OCI-LY3 (cell line): ENCODE data around the gene DDX4.

Source experiments
- H2AFZ ChIP-seq: fragments of 200-600, 300-600 bp; shearing (Covaris generic); 2 replicates; pipeline ENCODE4 v1.6.0; 2014; ENCODE audit warnings: antibody characterized with exemption, low read depth, low read length
- H3K27ac ChIP-seq: fragments of 200-600, 300-600 bp; sonication (generic); 2 replicates; pipeline ENCODE4 v1.5.1; 2014; ENCODE audit warnings: mild to moderate bottlenecking, low read length, moderate library complexity, mixed read lengths
- H3K27me3 ChIP-seq: fragments of 200-600, 300-600 bp; sonication (generic); 2 replicates; pipeline ENCODE4 v1.6.1; 2014; ENCODE audit warnings: low read depth, low read length, mixed read lengths
- H3K36me3 ChIP-seq: fragments of 200-600, 300-600 bp; sonication (generic); replicated peaks from 2 replicates; pipeline ENCODE3; 2014; ENCODE audit warnings: low read depth, low read length, mixed read lengths
- H3K4me1 ChIP-seq: fragments of 300-600, 200-600 bp; sonication (generic); 2 replicates; pipeline ENCODE4 v1.6.1; 2014; ENCODE audit warnings: low read length, mixed read lengths
- H3K4me2 ChIP-seq: fragments of 200-600, 300-600 bp; sonication (generic); 2 replicates; pipeline ENCODE4 v1.6.1; 2014; ENCODE audit warnings: low read length, mixed read lengths
- H3K4me3 ChIP-seq: fragments of 300-600, 200-600 bp; sonication (generic); 2 replicates; pipeline ENCODE4 v1.5.1; 2014; ENCODE audit warnings: antibody characterized with exemption, mild to moderate bottlenecking, low read length, moderate library complexity
- H3K79me2 ChIP-seq: fragments of 300-600, 200-600 bp; shearing (Covaris generic); 2 replicates; pipeline ENCODE4 v1.6.1; 2014; ENCODE audit warnings: mild to moderate bottlenecking, low read length, mixed read lengths
- H3K9ac ChIP-seq: fragments of 300-600, 200-600 bp; shearing (Covaris generic); 2 replicates; pipeline ENCODE4 v1.6.0; 2014; ENCODE audit warnings: mild to moderate bottlenecking, low read length, moderate library complexity
- H3K9me3 ChIP-seq: fragments of 200-600, 300-600 bp; shearing (Covaris generic); 2 replicates; pipeline ENCODE4 v1.6.1; 2014; ENCODE audit warnings: low read length, mixed read lengths; ENCODE audit not compliant: insufficient read depth
- H4K20me1 ChIP-seq: fragments of 200-600, 300-600 bp; sonication (generic); 2 replicates; pipeline ENCODE4 v1.6.1; 2016; ENCODE audit warnings: low read length, mixed read lengths; ENCODE audit not compliant: insufficient read depth
- EZH2phosphoT487 ChIP-seq: fragments of 200-600 bp; shearing (Covaris generic); IDR thresholded peaks from 2 replicates; pipeline ENCODE4 v1.6.1; 2018; ENCODE audit warnings: antibody characterized with exemption, mixed run types, low read depth
- TF ChIP-seq, protein P1 (sequence below): fragments of 200-600, 300-600 bp; sonication (generic); IDR thresholded peaks from 2 replicates; pipeline ENCODE4 v1.5.1; 2014; ENCODE audit warnings: antibody characterized with exemption, low read length, low read depth

Gene DDX4

DNA sequence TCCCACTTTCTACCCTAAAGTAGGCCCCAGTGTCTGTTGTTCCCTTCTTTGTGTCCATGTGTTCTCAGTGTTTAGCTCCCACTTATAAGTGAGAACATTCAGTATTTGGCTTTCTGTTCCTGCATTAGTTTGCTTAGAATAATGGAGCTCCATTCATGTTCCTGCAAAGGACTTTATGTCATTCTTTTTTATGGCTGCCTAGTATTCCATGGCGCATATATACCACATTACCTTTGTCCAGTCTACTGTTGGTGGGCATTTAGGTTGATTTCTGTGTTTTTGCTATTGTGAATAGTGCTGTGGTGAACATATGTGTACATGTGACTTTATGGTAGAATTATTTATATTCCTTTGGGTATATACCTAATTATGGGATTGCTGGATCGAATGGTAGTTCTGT, 30.4 kb downstream of the DDX4 start:
- TF ChIP-seq EZH2phosphoT487 = no peak
- TF ChIP-seq, protein P1, sequence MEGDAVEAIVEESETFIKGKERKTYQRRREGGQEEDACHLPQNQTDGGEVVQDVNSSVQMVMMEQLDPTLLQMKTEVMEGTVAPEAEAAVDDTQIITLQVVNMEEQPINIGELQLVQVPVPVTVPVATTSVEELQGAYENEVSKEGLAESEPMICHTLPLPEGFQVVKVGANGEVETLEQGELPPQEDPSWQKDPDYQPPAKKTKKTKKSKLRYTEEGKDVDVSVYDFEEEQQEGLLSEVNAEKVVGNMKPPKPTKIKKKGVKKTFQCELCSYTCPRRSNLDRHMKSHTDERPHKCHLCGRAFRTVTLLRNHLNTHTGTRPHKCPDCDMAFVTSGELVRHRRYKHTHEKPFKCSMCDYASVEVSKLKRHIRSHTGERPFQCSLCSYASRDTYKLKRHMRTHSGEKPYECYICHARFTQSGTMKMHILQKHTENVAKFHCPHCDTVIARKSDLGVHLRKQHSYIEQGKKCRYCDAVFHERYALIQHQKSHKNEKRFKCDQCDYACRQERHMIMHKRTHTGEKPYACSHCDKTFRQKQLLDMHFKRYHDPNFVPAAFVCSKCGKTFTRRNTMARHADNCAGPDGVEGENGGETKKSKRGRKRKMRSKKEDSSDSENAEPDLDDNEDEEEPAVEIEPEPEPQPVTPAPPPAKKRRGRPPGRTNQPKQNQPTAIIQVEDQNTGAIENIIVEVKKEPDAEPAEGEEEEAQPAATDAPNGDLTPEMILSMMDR = no peak
- Histone ChIP-seq H2AFZ (no peak overlapping the region), H3K4me1 (peaks cover 32% of the 10 kb centered on the region)

DNA sequence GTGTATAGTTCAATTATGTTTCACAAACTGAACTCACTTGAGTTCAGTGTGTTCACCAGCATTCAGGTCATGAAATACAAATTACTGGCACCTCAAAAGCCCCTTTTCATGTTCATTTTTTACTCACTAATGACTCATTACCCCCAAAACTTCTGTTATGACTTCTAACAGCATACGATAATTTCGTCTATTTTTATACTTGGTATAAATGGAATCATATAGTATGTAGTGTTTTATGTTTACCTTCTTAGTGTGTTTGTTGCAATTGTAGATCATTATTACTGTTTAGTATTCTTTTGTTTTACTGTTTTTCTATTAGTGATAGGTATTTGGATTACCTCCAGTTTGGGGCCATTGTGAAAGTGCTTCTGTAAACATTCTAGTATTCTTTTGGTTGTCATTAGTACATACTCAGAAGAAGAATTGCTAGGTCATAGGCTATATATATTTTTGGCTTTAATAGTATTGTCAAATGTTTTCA, 33.4 kb downstream of the DDX4 start:
- peaks cover 37% of the 10 kb centered on the region for H3K4me1 ChIP-seq

More for the DNA sequence above, 30.4 kb downstream of the DDX4 start:
- H3K27ac ChIP-seq = no peak overlapping the region
- peaks cover 4% of the 10 kb centered on the region for H3K36me3 ChIP-seq
- H3K9ac ChIP-seq = no peak overlapping the region
- no peaks in the 10 kb centered on the region for H3K79me2 ChIP-seq
- H4K20me1 ChIP-seq = no peaks in the 10 kb centered on the region
- H3K27me3 ChIP-seq = no peaks in the 10 kb centered on the region
- H3K4me3 ChIP-seq = no peak overlapping the region
- no peak overlapping the region for H3K4me2 ChIP-seq
- H3K9me3 ChIP-seq = no peaks in the 10 kb centered on the region

GRCh38 chr5:55773057-55773456, 35.2 kb downstream of the DDX4 start:
- peaks cover 37% of the 10 kb centered on the region for H3K4me1 ChIP-seq
- H3K9ac ChIP-seq = no peak overlapping the region
- H3K79me2 ChIP-seq = no peaks in the 10 kb centered on the region
- no peak for TF ChIP-seq EZH2phosphoT487
- TF ChIP-seq, protein P1 = no peak
- no peaks in the 10 kb centered on the region for H3K27me3 ChIP-seq
- no peak overlapping the region for H3K4me2 ChIP-seq
- no peaks in the 10 kb centered on the region for H4K20me1 ChIP-seq
- H2AFZ ChIP-seq = peak overlapping the region; percentile 90; the same call in 1 of the 2 replicates
- H3K36me3 ChIP-seq = peaks cover 4% of the 10 kb centered on the region
- H3K4me3 ChIP-seq = no peak overlapping the region
- no peak overlapping the region for H3K27ac ChIP-seq
- no peaks in the 10 kb centered on the region for H3K9me3 ChIP-seq

More for the DNA sequence above, 33.4 kb downstream of the DDX4 start:
- no peak overlapping the region for H3K9ac ChIP-seq
- H3K4me3 ChIP-seq = peak overlapping the region; percentile 45
- H2AFZ ChIP-seq = no peak overlapping the region
- H3K79me2 ChIP-seq = no peaks in the 10 kb centered on the region
- no peaks in the 10 kb centered on the region for H3K9me3 ChIP-seq
- no peaks in the 10 kb centered on the region for H4K20me1 ChIP-seq
- TF ChIP-seq EZH2phosphoT487 = no peak
- TF ChIP-seq, protein P1 = no peak
- H3K36me3 ChIP-seq = peaks cover 4% of the 10 kb centered on the region
- peak overlapping the region; percentile 68 for H3K4me2 ChIP-seq
- H3K27me3 ChIP-seq = no peaks in the 10 kb centered on the region
- peak overlapping the region; percentile 49 for H3K27ac ChIP-seq

GRCh38 chr5:55777332-55777731, 39.5 kb downstream of the DDX4 start:
- H3K4me1 ChIP-seq = peaks cover 14% of the 10 kb centered on the region
- H3K4me2 ChIP-seq = no peak overlapping the region
- TF ChIP-seq, protein P1 = no peak
- H3K9ac ChIP-seq = no peak overlapping the region
- H4K20me1 ChIP-seq = no peaks in the 10 kb centered on the region
- no peak overlapping the region for H2AFZ ChIP-seq
- H3K27me3 ChIP-seq = no peaks in the 10 kb centered on the region
- H3K9me3 ChIP-seq = no peaks in the 10 kb centered on the region
- H3K27ac ChIP-seq = no peak overlapping the region
- no peak overlapping the region for H3K4me3 ChIP-seq
- H3K36me3 ChIP-seq = peaks cover 4% of the 10 kb centered on the region
- no peaks in the 10 kb centered on the region for H3K79me2 ChIP-seq
